Astrocyte of the spinal cord (primary cell): ENCODE results near the gene NCOA1.

Source experiments
- DNase-seq: peaks from one replicate; pipeline ENCODE4 v3.0.0; 2011; ENCODE audit warnings: low read depth, low spot score
- H3K4me3 ChIP-seq: 2 replicates; pipeline ENCODE4 v1.5.1; 2011; ENCODE audit warnings: low read depth, mild to moderate bottlenecking, low read length, moderate library complexity
- in situ Hi-C: cut with HindIII; loops from 2 replicates; pipeline ENCODE4 v1.10.0; 2017; ENCODE audit warnings: low sequenced_read_pairs
- TF ChIP-seq, protein P1 (sequence below): IDR thresholded peaks from 2 replicates; pipeline ENCODE4 v1.5.1; 2012; ENCODE audit warnings: low read depth, mild to moderate bottlenecking, low read length, inconsistent platforms

Gene NCOA1

DNA sequence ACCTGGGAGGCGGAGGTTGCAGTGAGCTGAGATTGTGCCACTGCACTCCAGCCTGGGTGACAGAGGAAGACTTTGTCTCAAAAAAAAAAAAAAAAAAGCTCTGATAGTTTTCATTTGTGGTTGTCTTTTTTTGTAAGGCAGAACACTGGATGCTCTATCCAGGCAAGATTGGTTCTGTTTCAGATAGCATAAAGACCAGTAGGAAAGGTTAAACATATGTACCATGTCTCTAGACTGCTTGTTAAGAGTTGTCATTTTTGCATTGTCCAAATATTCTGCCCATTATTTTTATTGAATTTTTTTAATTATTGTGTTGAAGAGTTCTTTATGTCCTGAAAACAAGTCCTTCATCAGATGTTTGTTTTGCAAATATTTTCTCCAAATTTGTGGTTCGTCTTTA lies 60.0 kb downstream of the NCOA1 start:
- H3K4me3 ChIP-seq: no peak overlapping the region
- DNase-seq: no peak
- in situ Hi-C loops: no loop called here
- TF ChIP-seq, protein P1, sequence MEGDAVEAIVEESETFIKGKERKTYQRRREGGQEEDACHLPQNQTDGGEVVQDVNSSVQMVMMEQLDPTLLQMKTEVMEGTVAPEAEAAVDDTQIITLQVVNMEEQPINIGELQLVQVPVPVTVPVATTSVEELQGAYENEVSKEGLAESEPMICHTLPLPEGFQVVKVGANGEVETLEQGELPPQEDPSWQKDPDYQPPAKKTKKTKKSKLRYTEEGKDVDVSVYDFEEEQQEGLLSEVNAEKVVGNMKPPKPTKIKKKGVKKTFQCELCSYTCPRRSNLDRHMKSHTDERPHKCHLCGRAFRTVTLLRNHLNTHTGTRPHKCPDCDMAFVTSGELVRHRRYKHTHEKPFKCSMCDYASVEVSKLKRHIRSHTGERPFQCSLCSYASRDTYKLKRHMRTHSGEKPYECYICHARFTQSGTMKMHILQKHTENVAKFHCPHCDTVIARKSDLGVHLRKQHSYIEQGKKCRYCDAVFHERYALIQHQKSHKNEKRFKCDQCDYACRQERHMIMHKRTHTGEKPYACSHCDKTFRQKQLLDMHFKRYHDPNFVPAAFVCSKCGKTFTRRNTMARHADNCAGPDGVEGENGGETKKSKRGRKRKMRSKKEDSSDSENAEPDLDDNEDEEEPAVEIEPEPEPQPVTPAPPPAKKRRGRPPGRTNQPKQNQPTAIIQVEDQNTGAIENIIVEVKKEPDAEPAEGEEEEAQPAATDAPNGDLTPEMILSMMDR: no peak

DNA sequence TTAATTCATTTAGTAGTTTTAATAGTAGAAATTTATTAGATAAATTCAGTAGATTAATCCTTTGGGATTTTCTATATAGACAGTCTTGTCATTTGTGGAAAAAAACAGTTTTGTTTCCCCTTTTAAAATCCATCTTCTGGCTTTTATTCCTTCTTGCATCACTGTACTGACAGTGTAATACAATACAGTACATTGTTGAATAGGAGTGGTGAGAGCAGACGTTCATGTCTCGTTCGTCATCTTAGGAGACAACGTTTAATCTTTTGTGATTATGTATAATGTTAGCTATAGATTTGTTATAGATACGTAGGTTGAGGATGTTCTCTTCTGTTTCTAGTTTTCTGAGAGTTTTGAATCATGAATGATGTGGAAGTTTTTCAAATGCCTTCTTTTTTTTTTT lies 61.8 kb downstream of the NCOA1 start:
- no peak for DNase-seq
- TF ChIP-seq, protein P1: no peak
- no peak overlapping the region for H3K4me3 ChIP-seq
- in situ Hi-C loops: no loop called here

DNA sequence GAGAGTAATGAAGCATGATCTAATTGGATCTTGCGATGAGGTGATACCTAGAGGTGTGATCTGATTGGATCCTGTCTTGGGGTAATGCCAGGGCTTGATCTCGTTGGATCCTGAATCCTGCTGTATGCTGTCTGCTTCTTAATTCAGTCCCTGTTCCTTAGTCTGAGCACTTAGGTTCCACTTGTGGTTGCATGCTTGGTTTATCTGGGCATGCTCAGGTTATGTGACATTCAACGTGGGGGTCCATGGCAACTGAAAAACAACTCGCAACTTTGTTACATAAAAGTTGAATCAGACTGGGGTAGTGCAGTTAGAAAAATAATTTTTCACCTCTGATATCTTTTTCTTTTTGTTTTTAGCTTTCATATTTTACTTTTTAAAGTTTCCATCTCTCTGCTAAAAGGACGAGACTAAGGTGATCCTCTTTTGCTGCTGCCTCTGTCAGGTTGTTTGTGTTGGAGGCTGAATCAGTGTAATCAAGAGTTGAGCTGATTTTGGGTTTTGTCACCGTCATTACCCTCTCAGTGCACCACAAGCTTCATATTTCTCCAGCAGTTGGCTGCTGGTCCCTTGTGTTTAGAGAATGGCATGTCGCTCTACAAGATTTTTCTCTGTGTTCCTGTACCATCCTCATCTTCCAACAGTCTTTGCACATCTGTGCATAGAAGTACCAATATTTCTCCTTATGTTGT lies 67.9 kb downstream of the NCOA1 start:
- DNase-seq: no peak
- TF ChIP-seq, protein P1: no peak
- in situ Hi-C loops: no loop called here
- no peak overlapping the region for H3K4me3 ChIP-seq

DNA sequence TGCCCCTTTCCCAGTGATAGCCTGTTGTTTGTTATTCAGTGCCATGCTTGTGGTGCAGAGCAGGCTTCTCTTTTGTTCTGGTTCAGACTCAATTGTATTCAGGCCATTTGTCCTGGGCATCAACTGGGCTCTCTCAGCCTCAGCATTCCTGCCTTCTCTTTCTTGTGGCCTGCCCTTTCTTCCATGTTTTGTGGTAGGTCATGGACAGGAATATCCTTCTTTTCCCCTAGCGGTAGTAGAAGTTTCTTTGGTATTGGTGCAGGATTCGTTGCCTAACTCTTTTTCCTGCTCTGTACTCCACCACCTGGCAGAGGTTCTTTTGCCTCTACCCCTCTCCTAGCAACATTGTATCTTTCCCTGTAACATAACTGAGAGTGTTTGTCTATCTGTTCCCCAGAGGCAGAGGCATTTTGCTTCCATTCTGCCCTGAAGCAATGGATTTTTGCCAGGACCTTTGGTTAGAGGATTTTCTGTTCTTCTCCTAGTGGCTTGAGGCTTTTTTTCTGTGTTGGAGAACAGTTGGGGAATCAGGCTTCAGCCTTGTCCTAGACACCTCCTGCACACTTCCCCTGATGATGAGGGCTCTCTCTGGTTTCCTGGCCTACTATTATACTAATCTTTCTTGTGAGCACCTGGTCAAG lies 68.5 kb downstream of the NCOA1 start:
- peak; percentile 39 for DNase-seq
- TF ChIP-seq, protein P1: no peak
- no peak overlapping the region for H3K4me3 ChIP-seq
- in situ Hi-C loops: no loop called here

DNA sequence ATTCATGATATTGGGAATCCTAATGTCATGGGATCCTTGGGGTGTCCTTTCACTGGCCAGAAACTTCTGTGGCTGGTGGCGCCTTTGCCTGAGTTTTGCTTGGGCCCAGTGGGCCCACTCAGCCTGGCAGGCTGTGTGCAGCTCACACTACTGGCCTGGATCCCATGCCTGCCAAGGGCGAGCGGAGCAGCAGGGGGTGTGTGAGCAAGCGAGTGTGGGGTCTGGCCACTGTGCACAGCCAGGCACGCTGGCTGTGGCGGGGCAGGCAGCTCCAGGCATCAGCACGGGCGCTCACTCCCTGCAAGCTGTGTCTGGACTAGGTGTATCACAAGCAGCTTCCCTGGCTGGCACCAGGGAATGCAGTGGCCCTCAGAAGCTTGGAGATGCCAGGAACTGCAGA lies 74.5 kb downstream of the NCOA1 start:
- no peak overlapping the region for H3K4me3 ChIP-seq
- in situ Hi-C loops: no loop called here
- TF ChIP-seq, protein P1: no peak
- no peak for DNase-seq

DNA sequence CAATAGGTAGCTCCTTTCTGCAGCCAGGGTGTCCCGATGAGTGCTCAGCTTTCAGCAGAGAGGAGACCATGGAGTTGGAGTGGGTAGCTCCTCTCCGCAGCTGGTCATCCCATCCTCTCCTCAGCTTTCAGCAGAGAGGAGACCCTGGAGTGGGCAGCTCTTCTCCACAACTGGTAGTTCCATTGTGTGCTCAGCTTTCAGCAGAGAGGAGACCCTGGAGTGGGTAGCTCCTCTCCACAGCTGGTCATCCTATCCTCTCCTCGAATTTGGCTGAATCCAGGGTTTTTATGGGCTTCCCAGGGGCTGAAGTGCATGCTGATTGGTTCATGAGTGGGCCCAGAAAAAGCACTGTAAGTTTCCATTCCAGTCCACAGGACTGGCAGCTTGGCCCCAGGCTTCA lies 75.2 kb downstream of the NCOA1 start:
- in situ Hi-C loops: no loop called here
- H3K4me3 ChIP-seq: no peak overlapping the region
- no peak for DNase-seq
- TF ChIP-seq, protein P1: no peak
